ENCODE data around the gene RTN4RL2. TPM values are rescaled to one million over a fixed set of nuclear protein-coding genes. Genes with fewer than 3 reads are reported as not detected.

RTN4RL2 gene
- total and polyA plus RNA-seq, 10 of the 15 experiments (the other 5 are each of a cell fraction or from before 2014, with no cell fraction given), result 0.14 to 1.1 (median 0.52) TPM; not detected in 4

- no peak for FAIRE-seq
- Histone ChIP-seq H3K4me3 (no peak overlapping the region), H3K9me3 (replicated peaks; ENCODE audit: control insufficient read depth, insufficient read depth, low read length) (no peaks in the 10 kb centered on the region), H3K36me3 (ENCODE audit: control insufficient read depth in 2 of 2, insufficient read depth in 2 of 2, low read length in 1 of 2) (peaks cover 3% of the 10 kb centered on the region in 2 experiments; a peak in 3 of 4 replicates), H4K20me1 (ENCODE audit: control insufficient read depth, insufficient read depth) (peaks cover 3% of the 10 kb centered on the region; the same call in 1 of the 2 replicates), H3K27ac (ENCODE audit: control insufficient read depth, insufficient read depth) (no peak overlapping the region), H3K27me3 (replicated peaks in 1 of 2; ENCODE audit: control insufficient read depth in 2 of 2, insufficient read depth in 2 of 2, low read length in 1 of 2) (no peaks in the 10 kb centered on the region), H3K4me2 (ENCODE audit: control insufficient read depth, insufficient read depth) (no peak overlapping the region), H3K9ac (ENCODE audit: control insufficient read depth, insufficient read depth, low read length) (no peak overlapping the region), H3K79me2 (ENCODE audit: control insufficient read depth, insufficient read depth, low read length) (no peaks in the 10 kb centered on the region), H2AFZ (ENCODE audit: control insufficient read depth, low read depth, low read length) (no peak overlapping the region), H3K4me1 (ENCODE audit: control insufficient read depth, insufficient read depth, low read length) (no peaks in the 10 kb centered on the region)
- no peak for DNase-seq (ENCODE audit: low read depth, low spot score)
- in situ Hi-C loops (cut with MboI) (loop anchor here (25.0 kb wide), 1 partner anchor 662 kb away; no protein-coding TSS in a partner anchor), intact Hi-C loops (cut with micrococcal nuclease; ENCODE audit: unreplicated experiment) (no loop called here)
- WGBS (ENCODE audit: insufficient coverage, insufficient replicate concordance, low lambda C conversion rate, missing lambda C conversion rate), result 43% methylated on average over 26 of the region's 35 CpGs
- no TSS peak for BruUV-seq (replicated peaks)
- ATAC-seq, result peak; percentile 42; the same call in 2 of the 3 replicates
- POLR2A ChIA-PET, result no interaction called here
- RAD21 ChIA-PET (ENCODE audit: unreplicated experiment), result no interaction called here
- SMC1A ChIA-PET (ENCODE audit: uncharacterized antibody, unreplicated experiment), result no interaction called here
- CTCF ChIA-PET, result interaction anchor here (2.0 kb wide), 1 partner anchor 27 kb away, joined by 4 read pairs; no protein-coding TSS in a partner anchor
- TF ChIP-seq CBX3 (IDR thresholded peaks at IDR 0.05; ENCODE audit: borderline replicate concordance, low read depth) (no peak), MYC (IDR thresholded peaks at IDR 0.05; ENCODE audit: insufficient read depth, insufficient read length, insufficient replicate concordance, low read length, severe bottlenecking) (no peak), SMC3 (IDR thresholded peaks at IDR 0.05; ENCODE audit: borderline replicate concordance, low read length) (no peak), FOXM1 (IDR thresholded peaks at IDR 0.05; ENCODE audit: low read depth, low read length) (no peak), ZNF217 (IDR thresholded peaks at IDR 0.05) (no peak), RELA (IDR thresholded peaks at IDR 0.05; ENCODE audit: borderline replicate concordance, partially characterized antibody) (no peak), SUPT20H (IDR thresholded peaks at IDR 0.05; ENCODE audit: borderline replicate concordance, control insufficient read depth, low read depth, low read length) (no peak), SPI1 (IDR thresholded peaks at IDR 0.05; ENCODE audit: borderline replicate concordance, insufficient read depth, low read depth, low read length) (no peak), CREB1 (IDR thresholded peaks at IDR 0.05; ENCODE audit: low read depth) (no peak), YY1 (IDR thresholded peaks at IDR 0.05; ENCODE audit: low read depth, low read length) (no peak), BRCA1 (IDR thresholded peaks at IDR 0.05; ENCODE audit: low read depth, low read length) (no peak), E2F8 (IDR thresholded peaks at IDR 0.05; ENCODE audit: low read depth, partially characterized antibody) (no peak), TARDBP (IDR thresholded peaks at IDR 0.05; ENCODE audit: borderline replicate concordance) (no peak), CEBPB (IDR thresholded peaks at IDR 0.05; ENCODE audit: borderline replicate concordance in 1 of 2, low read depth in 2 of 2, low read length in 2 of 2) (no peak), SMAD1 (IDR thresholded peaks at IDR 0.05; ENCODE audit: low read depth, partially characterized antibody) (no peak), NFYB (IDR thresholded peaks at IDR 0.05; ENCODE audit: insufficient read depth, low read depth, low read length) (no peak)
- TF ChIP-seq, protein P1, sequence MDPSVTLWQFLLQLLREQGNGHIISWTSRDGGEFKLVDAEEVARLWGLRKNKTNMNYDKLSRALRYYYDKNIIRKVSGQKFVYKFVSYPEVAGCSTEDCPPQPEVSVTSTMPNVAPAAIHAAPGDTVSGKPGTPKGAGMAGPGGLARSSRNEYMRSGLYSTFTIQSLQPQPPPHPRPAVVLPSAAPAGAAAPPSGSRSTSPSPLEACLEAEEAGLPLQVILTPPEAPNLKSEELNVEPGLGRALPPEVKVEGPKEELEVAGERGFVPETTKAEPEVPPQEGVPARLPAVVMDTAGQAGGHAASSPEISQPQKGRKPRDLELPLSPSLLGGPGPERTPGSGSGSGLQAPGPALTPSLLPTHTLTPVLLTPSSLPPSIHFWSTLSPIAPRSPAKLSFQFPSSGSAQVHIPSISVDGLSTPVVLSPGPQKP (IDR thresholded peaks at IDR 0.05; ENCODE audit: low read depth, low read length), result no peak
Observed at GRCh38 chr11:57499413-57499982, 39.2 kb downstream of the RTN4RL2 start.

Data from GM12878 (cell line).